ENCODE results near the gene KLF2. TPM values are rescaled to one million over a fixed set of nuclear protein-coding genes. Genes with fewer than 3 reads are reported as not detected.

The KLF2 gene
- total RNA-seq, 1 donor from 2014 or later = 198 TPM

DNA sequence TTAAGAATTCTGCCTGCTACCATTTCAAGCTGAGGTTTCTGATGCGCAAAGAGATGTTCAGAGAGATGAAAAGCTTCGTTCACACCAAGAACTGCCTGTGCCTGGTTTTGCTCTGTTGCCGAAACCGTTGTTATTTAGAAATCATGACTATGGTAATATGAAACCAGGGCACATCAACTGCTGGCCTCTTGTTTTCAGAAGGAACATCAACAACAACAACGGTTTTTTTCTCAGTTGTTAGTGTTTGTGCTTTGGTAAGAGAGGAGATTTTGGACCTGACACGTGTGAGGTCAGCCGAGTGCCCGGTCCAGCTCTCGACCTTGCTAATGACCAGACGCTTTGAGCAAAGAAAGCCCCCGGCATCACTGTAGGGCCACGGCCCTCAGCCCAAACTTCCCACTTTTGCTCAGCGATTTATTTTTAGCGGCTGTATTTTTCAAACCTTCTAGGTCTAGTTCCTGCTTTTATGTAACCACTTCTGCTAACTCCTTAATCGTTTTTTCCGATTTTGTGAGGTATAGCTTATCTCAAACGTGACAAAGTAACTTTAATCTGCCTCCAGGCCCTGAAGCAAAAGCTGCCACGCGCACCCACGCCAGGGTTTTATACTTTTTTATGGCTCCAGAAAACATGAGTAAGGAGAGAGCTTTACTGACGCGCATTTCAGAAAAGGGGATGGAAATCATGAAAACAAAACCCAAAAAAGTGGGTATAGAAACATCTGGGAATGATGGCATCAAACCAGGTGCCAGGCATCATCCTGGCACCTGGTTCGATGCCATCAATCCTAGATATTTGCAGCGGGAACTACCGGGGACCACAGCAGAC lies 42.0 kb downstream of the KLF2 start:
- DNase-seq (no peak), ATAC-seq (peak; percentile 24)
- H3K27ac ChIP-seq = peak overlapping the region; percentile 63
- H3K36me3 ChIP-seq = no peaks in the 10 kb centered on the region
- no peak overlapping the region for H3K4me3 ChIP-seq
- TF ChIP-seq, protein P1, sequence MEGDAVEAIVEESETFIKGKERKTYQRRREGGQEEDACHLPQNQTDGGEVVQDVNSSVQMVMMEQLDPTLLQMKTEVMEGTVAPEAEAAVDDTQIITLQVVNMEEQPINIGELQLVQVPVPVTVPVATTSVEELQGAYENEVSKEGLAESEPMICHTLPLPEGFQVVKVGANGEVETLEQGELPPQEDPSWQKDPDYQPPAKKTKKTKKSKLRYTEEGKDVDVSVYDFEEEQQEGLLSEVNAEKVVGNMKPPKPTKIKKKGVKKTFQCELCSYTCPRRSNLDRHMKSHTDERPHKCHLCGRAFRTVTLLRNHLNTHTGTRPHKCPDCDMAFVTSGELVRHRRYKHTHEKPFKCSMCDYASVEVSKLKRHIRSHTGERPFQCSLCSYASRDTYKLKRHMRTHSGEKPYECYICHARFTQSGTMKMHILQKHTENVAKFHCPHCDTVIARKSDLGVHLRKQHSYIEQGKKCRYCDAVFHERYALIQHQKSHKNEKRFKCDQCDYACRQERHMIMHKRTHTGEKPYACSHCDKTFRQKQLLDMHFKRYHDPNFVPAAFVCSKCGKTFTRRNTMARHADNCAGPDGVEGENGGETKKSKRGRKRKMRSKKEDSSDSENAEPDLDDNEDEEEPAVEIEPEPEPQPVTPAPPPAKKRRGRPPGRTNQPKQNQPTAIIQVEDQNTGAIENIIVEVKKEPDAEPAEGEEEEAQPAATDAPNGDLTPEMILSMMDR (IDR thresholded peaks at IDR 0.05) = no peak
- H3K27me3 ChIP-seq = no peaks in the 10 kb centered on the region
- intact Hi-C loops (cut with DNase I) = no loop called here
- no peaks in the 10 kb centered on the region for H3K9me3 ChIP-seq
- H3K4me1 ChIP-seq = peaks cover 28% of the 10 kb centered on the region

DNA sequence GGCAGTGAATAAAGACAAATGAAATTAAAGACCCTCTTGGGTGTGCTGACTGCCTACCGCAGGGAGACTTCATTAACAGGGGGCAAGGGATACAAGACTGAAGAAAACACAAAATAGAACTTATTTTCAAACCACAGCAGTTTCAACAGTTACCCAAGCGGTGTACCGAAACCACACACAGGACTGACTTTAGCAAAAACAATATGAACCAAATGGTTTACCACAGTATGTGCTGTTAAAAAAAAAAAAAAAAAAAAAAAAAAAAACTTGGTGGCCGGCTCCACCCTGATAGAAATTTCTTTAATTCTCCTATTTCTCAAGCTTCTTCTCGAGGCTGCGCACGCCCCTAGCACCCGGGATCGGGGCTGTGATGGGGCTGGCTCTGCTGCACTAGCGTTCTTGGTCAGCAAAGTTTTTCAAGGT lies 42.6 kb downstream of the KLF2 start:
- intact Hi-C loops (cut with DNase I) = no loop called here
- no peaks in the 10 kb centered on the region for H3K27me3 ChIP-seq
- H3K4me3 ChIP-seq = no peak overlapping the region
- peaks cover 31% of the 10 kb centered on the region for H3K4me1 ChIP-seq
- H3K9me3 ChIP-seq = no peaks in the 10 kb centered on the region
- DNase-seq (no peak), ATAC-seq (no peak)
- peak overlapping the region; percentile 63 for H3K27ac ChIP-seq
- TF ChIP-seq, protein P1 (IDR thresholded peaks at IDR 0.05) = no peak
- no peaks in the 10 kb centered on the region for H3K36me3 ChIP-seq

DNA sequence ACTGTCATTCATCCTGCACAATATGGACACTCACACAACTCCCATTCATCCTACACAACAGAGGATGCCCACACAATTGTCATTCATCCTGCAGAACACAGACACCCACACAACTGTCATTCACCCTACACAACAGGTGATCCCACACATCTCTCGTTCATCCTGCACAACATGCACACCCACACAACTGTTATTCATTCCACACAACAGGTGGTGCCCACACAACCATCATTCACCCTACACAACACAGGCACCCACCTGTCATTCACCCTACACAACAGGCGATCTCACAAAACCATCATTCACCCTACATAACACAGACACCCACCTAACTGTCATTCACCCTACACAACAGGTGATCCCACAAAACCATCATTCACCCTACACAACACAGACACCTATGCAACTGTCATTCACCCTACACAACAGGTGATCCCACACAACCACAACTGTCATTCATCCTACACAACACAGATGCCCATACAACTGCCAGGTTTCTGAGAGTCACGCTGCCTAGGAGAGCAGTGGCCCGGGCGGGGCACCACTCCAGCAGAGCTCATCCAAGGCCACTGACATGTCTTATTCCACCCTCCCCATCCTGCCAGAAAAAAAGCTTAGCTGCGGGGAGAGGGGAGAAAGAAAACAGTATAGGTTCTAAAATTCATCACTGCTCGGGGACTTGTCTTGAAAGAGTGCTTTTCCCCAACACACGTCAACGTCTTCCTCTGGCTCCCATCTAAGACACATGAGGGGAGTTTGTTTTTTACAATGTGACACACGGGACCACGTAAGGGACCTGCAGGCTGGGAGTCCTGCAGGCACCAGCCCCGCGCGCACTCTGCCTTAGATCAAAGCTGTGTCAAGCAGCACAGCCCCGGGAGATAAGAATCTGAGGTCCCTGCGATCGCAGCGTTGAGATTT lies 44.0 kb downstream of the KLF2 start:
- DNase-seq (no peak), ATAC-seq (no peak)
- H3K9me3 ChIP-seq = no peaks in the 10 kb centered on the region
- H3K27me3 ChIP-seq = no peaks in the 10 kb centered on the region
- no peak overlapping the region for H3K27ac ChIP-seq
- TF ChIP-seq, protein P1 (IDR thresholded peaks at IDR 0.05) = no peak
- no peaks in the 10 kb centered on the region for H3K36me3 ChIP-seq
- peaks cover 44% of the 10 kb centered on the region for H3K4me1 ChIP-seq
- intact Hi-C loops (cut with DNase I) = no loop called here
- H3K4me3 ChIP-seq = no peak overlapping the region

DNA sequence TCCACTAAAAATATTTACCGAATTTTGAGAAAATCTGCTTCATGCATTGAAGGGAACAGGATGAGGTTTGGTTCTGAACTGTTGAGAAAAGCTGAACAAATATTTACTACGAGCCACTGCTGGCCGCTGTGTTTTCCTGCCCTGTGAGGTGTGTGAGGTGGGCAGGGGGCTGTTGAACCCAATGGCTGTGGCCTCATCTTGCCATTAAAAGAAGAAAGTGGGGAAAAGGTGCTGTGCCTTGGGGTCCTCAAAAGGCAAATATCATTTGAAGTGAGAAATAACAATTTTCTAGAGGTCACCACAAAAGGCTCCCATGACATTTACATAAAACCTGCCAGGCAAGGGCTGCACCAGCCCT lies 44.7 kb downstream of the KLF2 start:
- Histone ChIP-seq H3K27ac (no peak overlapping the region), H3K36me3 (peaks cover under 1% of the 10 kb centered on the region), H3K27me3 (no peaks in the 10 kb centered on the region), H3K4me3 (no peak overlapping the region), H3K9me3 (no peaks in the 10 kb centered on the region), H3K4me1 (peaks cover 50% of the 10 kb centered on the region)
- ATAC-seq (no peak), DNase-seq (no peak)
- intact Hi-C loops (cut with DNase I) = no loop called here
- TF ChIP-seq, protein P1 (IDR thresholded peaks at IDR 0.05) = no peak

DNA sequence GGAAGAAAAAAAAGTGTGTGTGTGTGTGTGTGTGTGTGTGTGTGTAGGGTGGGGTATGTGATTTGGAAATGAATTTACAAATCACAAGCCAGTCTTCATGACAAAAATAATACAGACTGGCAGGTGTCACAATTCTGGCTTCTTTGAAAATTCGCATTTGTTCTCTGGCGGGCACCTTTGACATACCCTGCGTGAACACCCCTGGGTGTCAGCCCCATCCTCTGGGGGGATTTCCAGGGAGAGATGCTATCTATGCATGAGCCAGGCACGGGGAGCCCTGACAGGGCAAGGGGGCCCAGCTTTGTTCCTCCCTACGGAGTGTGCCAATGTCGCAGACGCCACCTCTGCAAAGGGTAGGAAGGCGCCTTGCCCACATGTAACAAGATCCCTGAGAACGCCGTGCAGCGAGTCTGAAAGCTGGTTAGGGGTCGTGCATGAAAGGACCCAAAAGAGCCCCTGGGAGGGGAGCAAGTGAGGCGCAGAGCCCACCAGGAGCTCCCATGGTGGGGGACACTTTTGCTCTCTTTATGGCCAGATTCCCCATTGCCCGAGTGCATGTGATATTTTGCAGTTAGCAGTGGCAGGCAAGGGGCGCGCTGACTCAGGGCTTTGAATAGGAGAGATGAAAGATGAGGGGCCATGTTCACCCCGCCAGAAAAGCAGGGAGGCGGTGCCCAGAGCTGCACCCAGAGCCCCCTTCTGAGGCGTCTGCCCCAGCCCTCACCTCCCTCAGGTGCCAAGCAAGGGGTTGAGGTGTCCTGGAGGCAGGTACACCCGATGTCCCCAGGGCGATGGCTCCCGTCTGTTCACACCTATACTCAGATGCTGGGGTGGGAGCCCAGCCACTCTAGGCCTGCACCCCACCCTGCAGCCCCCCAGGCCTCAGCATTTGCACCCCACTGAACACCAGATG lies 45.3 kb downstream of the KLF2 start:
- DNase-seq (peak; percentile 50), ATAC-seq (no peak)
- Histone ChIP-seq H3K4me3 (no peak overlapping the region), H3K27ac (peak overlapping the region; percentile 63), H3K36me3 (peaks cover 7% of the 10 kb centered on the region), H3K27me3 (no peaks in the 10 kb centered on the region), H3K9me3 (no peaks in the 10 kb centered on the region), H3K4me1 (peaks cover 56% of the 10 kb centered on the region)
- TF ChIP-seq, protein P1 (IDR thresholded peaks at IDR 0.05) = no peak
- intact Hi-C loops (cut with DNase I) = no loop called here
